ENCODE data around the gene AHNAK2.

GRCh38 chr14:104983231-104983721 lies 5.1 kb upstream of the AHNAK2 start:
- TF ChIP-seq CTCF (IDR thresholded peaks at IDR 0.05) (no peak), POLR2AphosphoS5 (IDR thresholded peaks at IDR 0.05) (no peak), POLR2A (IDR thresholded peaks at IDR 0.05) (no peak)

All from upper lobe of left lung (tissue), 4 donors.